ENCODE results near the gene THRB. TPM values are rescaled to one million over a fixed set of nuclear protein-coding genes. Genes with fewer than 3 reads are reported as not detected.

The THRB gene
- total RNA-seq, 3 donors from 2014 or later, result 25.1 to 75.5 (median 59.8) TPM

DNA sequence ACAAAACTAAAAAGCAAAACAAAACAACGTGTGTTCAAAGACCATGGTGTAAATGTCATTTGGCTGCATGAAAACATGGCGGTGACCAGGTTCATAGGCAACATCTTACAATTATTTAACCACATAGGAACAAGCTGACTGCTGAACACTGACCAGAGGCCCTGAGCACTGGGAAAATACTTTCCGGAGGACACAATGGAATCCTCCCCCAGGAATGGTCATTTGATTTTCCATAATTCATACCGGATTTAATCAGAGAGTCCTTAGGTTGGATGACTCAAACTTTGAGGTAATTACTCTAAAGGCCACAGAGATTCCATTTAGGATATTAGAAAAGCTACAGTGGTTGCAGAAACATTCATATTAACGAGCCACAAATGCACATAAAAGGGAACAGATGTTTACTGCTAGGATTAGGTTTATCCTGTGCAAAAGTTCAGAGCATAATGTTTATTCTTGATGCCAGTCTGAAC is 294.8 kb downstream of the THRB start:
- TF ChIP-seq, protein P1, sequence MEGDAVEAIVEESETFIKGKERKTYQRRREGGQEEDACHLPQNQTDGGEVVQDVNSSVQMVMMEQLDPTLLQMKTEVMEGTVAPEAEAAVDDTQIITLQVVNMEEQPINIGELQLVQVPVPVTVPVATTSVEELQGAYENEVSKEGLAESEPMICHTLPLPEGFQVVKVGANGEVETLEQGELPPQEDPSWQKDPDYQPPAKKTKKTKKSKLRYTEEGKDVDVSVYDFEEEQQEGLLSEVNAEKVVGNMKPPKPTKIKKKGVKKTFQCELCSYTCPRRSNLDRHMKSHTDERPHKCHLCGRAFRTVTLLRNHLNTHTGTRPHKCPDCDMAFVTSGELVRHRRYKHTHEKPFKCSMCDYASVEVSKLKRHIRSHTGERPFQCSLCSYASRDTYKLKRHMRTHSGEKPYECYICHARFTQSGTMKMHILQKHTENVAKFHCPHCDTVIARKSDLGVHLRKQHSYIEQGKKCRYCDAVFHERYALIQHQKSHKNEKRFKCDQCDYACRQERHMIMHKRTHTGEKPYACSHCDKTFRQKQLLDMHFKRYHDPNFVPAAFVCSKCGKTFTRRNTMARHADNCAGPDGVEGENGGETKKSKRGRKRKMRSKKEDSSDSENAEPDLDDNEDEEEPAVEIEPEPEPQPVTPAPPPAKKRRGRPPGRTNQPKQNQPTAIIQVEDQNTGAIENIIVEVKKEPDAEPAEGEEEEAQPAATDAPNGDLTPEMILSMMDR (IDR thresholded peaks at IDR 0.05), result no peak
- Histone ChIP-seq H3K9me3 (no peaks in the 10 kb centered on the region), H3K4me3 (no peak overlapping the region), H3K36me3 (ENCODE audit: low read depth) (no peaks in the 10 kb centered on the region), H3K4me1 (ENCODE audit: low read depth) (no peaks in the 10 kb centered on the region)
- ATAC-seq (no peak), DNase-seq (no peak)
- intact Hi-C loops (cut with DNase I, micrococcal nuclease), result no loop called here

DNA sequence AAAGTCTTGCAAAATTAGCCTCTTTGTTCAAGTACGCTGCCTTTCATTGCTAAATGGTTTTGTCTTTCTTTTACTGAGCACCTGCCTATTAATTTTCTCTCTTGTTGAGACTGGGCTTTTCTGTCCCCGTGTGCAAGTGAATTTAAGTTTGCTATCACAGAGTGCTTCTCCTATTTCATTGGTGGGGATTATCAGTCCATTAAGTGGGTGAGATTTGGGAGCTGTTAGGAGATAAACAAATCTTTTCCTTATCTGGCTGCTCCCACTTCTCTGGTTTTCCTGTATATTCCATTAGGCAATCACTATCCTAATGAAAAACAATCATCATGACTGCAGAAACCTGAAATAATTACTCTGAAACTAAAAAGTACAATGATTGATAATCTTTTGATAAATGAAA is 295.4 kb downstream of the THRB start:
- H3K4me1 ChIP-seq (ENCODE audit: low read depth), result no peaks in the 10 kb centered on the region
- intact Hi-C loops (cut with DNase I, micrococcal nuclease), result no loop called here
- ATAC-seq (no peak), DNase-seq (no peak)
- no peak overlapping the region for H3K4me3 ChIP-seq
- TF ChIP-seq, protein P1 (IDR thresholded peaks at IDR 0.05), result no peak
- H3K36me3 ChIP-seq (ENCODE audit: low read depth), result no peaks in the 10 kb centered on the region
- no peaks in the 10 kb centered on the region for H3K9me3 ChIP-seq

DNA sequence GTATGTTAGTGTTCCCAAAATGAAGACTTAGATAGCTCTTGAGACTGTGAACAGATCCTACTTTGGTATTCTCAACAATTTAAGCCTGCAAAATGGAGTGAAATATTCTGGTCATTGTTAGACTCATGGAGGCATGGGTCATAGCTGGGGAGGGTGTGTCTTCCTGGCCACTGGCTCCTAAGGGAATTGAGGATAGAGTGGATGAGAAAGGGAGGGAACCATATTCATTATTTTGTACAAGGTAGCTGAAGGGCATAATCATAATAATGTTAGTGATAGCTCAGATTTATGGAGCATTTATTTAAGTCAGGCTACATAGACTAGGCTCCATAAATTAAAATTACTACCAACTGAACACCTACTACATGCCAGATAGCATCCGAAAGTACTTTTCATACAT is 295.9 kb downstream of the THRB start:
- no peak for ATAC-seq
- TF ChIP-seq, protein P1 (IDR thresholded peaks at IDR 0.05), result no peak
- intact Hi-C loops (cut with DNase I, micrococcal nuclease), result no loop called here
- H3K36me3 ChIP-seq (ENCODE audit: low read depth), result no peaks in the 10 kb centered on the region
- H3K9me3 ChIP-seq, result no peaks in the 10 kb centered on the region
- H3K4me1 ChIP-seq (ENCODE audit: low read depth), result no peaks in the 10 kb centered on the region
- H3K4me3 ChIP-seq, result no peak overlapping the region
- DNase-seq, result no peak

DNA sequence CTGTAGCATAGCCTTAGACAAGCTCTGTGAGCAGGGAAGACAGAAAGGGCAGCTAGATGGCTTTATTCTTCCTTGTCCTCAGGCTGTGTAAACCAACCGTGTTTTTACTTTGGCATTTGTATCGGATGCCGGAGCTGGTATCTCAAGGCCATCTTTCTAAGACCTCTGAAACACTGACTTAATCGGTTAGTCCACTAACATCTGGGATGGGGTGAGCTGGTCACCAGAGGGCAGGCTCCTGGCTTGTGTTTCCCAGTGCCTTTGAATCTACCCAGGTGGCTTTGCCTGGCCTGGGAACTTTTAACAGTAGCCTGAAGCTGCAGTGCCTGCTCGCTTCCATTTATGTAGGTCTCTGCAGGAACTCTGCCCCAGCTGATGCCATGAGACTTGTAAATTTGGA is 296.8 kb downstream of the THRB start:
- no peak overlapping the region for H3K4me3 ChIP-seq
- H3K4me1 ChIP-seq (ENCODE audit: low read depth), result no peaks in the 10 kb centered on the region
- H3K36me3 ChIP-seq (ENCODE audit: low read depth), result no peaks in the 10 kb centered on the region
- no peak for ATAC-seq
- intact Hi-C loops (cut with DNase I, micrococcal nuclease), result no loop called here
- H3K9me3 ChIP-seq, result no peaks in the 10 kb centered on the region
- no peak for DNase-seq
- TF ChIP-seq, protein P1 (IDR thresholded peaks at IDR 0.05), result no peak

DNA sequence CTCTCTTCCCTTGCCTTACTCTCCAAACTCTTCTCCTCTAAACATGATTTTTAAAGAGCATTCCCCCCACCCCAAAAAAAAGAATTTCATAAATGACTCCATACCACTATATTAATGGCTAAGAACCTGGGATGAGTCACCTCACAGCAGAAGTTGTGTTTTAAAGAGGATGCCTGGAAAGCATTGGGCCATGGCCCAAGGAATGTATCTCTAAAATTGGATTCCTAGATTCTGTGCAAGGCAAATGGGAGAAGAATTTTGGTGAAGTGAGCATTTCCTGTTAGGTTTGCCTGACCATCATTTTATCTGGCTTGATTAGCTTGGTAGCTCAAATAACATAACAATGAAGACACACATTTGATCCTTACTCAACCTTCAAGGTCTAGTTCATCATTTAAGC is 298.1 kb downstream of the THRB start:
- Histone ChIP-seq H3K4me1 (ENCODE audit: low read depth) (no peaks in the 10 kb centered on the region), H3K36me3 (ENCODE audit: low read depth) (no peaks in the 10 kb centered on the region), H3K4me3 (no peak overlapping the region), H3K9me3 (no peaks in the 10 kb centered on the region)
- intact Hi-C loops (cut with DNase I, micrococcal nuclease), result no loop called here
- TF ChIP-seq, protein P1 (IDR thresholded peaks at IDR 0.05), result no peak
- ATAC-seq (no peak), DNase-seq (no peak)
